ENCODE results near the gene SRP68.
A peak's percentile ranks its signal among the peaks of the same experiment; 100 is the strongest.

SRP68 gene

GRCh38 chr17:76007850-76008165 lies 64.5 kb downstream of the SRP68 start:
- Histone ChIP-seq H3K4me3 (ENCODE audit: low read depth, low read length) (no peak overlapping the region), H3K27ac (ENCODE audit: extremely low read depth, low read depth, low read length) (no peak overlapping the region), H3K9me3 (ENCODE audit: control insufficient read depth, insufficient read depth, low read depth, low read length) (no peaks in the 10 kb centered on the region), H3K4me1 (ENCODE audit: control insufficient read depth, insufficient read depth, low read length) (no peaks in the 10 kb centered on the region), H3K36me3 (ENCODE audit: control insufficient read depth in 2 of 2, insufficient read depth in 1 of 2, low read length in 2 of 2) (no peaks in the 10 kb centered on the region)
- no peak for TF ChIP-seq ZNF174 (tag by site-specific recombination; IDR thresholded peaks at IDR 0.05)
- ChIA-PET CTCF (interaction anchor here (0.5 to 12.1 kb wide), 9 partner anchors 8 to 293 kb away, joined by 3 to 224 read pairs (median 4); partner anchors contain the start of genes ACOX1, CDK3, FBF1 and MRPL38), POLR2A (interaction anchor here (0.7 to 1.3 kb wide), 4 partner anchors 9 to 103 kb away, joined by 3 to 4 read pairs (median 3); partner anchors contain the start of genes MRPL38 and SRP68)

- Histone ChIP-seq H3K27ac (ENCODE audit: extremely low read depth, low read depth, low read length) (no peak overlapping the region), H3K36me3 (ENCODE audit: control insufficient read depth in 2 of 2, insufficient read depth in 1 of 2, low read length in 2 of 2) (no peaks in the 10 kb centered on the region), H3K4me3 (ENCODE audit: low read depth, low read length) (no peak overlapping the region), H3K4me1 (ENCODE audit: control insufficient read depth, insufficient read depth, low read length) (no peaks in the 10 kb centered on the region), H3K9me3 (ENCODE audit: control insufficient read depth, insufficient read depth, low read depth, low read length) (no peaks in the 10 kb centered on the region)
- TF ChIP-seq YY2 (tag by site-specific recombination; IDR thresholded peaks at IDR 0.05) (no peak), PRDM10 (tag by site-specific recombination; IDR thresholded peaks at IDR 0.05) (no peak)
- POLR2A ChIA-PET, result interaction anchor here (0.7 to 1.3 kb wide), 4 partner anchors 10 to 102 kb away, joined by 3 to 4 read pairs (median 3); partner anchors contain the start of genes MRPL38 and SRP68
- CTCF ChIA-PET, result interaction anchor here (0.6 to 12.1 kb wide), 8 partner anchors 8 to 114 kb away, joined by 3 to 224 read pairs (median 4); partner anchors contain the start of genes ACOX1, CDK3, MRPL38 and TEN1
These were observed 65.0 kb downstream of the SRP68 start for GRCh38 chr17:76007131-76007849.

- POLR2A ChIA-PET, result interaction anchor here (0.6 to 2.2 kb wide), 8 partner anchors 16 to 266 kb away, joined by 3 to 23 read pairs (median 4); partner anchors contain the start of genes ACOX1, EVPL, MRPL38 and TEN1
- TF ChIP-seq, protein P1, sequence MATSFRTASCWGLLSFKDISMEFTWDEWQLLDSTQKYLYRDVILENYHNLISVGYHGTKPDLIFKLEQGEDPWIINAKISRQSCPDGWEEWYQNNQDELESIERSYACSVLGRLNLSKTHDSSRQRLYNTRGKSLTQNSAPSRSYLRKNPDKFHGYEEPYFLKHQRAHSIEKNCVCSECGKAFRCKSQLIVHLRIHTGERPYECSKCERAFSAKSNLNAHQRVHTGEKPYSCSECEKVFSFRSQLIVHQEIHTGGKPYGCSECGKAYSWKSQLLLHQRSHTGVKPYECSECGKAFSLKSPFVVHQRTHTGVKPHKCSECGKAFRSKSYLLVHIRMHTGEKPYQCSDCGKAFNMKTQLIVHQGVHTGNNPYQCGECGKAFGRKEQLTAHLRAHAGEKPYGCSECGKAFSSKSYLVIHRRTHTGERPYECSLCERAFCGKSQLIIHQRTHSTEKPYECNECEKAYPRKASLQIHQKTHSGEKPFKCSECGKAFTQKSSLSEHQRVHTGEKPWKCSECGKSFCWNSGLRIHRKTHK (tag by site-specific recombination; IDR thresholded peaks at IDR 0.05), result no peak
- TF ChIP-seq SP3 (tag by site-specific recombination; IDR thresholded peaks at IDR 0.05) (peak; percentile 34; the same call in 1 of the 2 replicates), OVOL3 (tag by site-specific recombination; IDR thresholded peaks at IDR 0.05) (no peak), ZNF585B (tag by site-specific recombination; IDR thresholded peaks at IDR 0.05) (no peak), GLI4 (tag by site-specific recombination; IDR thresholded peaks at IDR 0.05) (no peak), ZNF514 (tag by site-specific recombination; IDR thresholded peaks at IDR 0.05) (no peak), ZNF302 (tag by site-specific recombination; IDR thresholded peaks at IDR 0.05; ENCODE audit: low read depth) (no peak), ZNF488 (tag by site-specific recombination; IDR thresholded peaks at IDR 0.05) (no peak), KLF16 (tag by site-specific recombination; IDR thresholded peaks at IDR 0.05) (no peak), KLF1 (tag by site-specific recombination; IDR thresholded peaks at IDR 0.05) (peak; percentile 44; the same call in 1 of the 2 replicates), ZNF658 (tag by site-specific recombination; IDR thresholded peaks at IDR 0.05) (no peak), ZBTB17 (tag by site-specific recombination; IDR thresholded peaks at IDR 0.05) (peak; percentile 51), INSM2 (tag by site-specific recombination; IDR thresholded peaks at IDR 0.05) (no peak), ZBTB8A (tag by site-specific recombination; IDR thresholded peaks at IDR 0.05) (peak; percentile 34; the same call in 1 of the 2 replicates), MYNN (tag by site-specific recombination; IDR thresholded peaks at IDR 0.05; ENCODE audit: borderline replicate concordance) (no peak)
- TF ChIP-seq, protein P2, sequence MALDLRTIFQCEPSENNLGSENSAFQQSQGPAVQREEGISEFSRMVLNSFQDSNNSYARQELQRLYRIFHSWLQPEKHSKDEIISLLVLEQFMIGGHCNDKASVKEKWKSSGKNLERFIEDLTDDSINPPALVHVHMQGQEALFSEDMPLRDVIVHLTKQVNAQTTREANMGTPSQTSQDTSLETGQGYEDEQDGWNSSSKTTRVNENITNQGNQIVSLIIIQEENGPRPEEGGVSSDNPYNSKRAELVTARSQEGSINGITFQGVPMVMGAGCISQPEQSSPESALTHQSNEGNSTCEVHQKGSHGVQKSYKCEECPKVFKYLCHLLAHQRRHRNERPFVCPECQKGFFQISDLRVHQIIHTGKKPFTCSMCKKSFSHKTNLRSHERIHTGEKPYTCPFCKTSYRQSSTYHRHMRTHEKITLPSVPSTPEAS (tag by site-specific recombination; IDR thresholded peaks at IDR 0.05), result no peak
These were observed 66.8 kb downstream of the SRP68 start for GRCh38 chr17:76005263-76006149.

More at GRCh38 chr17:76005263-76006149, 66.8 kb downstream of the SRP68 start:
- Histone ChIP-seq H3K27ac (ENCODE audit: extremely low read depth, low read depth, low read length) (no peak overlapping the region), H3K36me3 (ENCODE audit: control insufficient read depth in 2 of 2, insufficient read depth in 1 of 2, low read length in 2 of 2) (peaks cover 0 to 4% of the 10 kb centered on the region in 2 experiments; a peak in 1 of 3 replicates), H3K4me3 (ENCODE audit: low read depth, low read length) (no peak overlapping the region), H3K9me3 (ENCODE audit: control insufficient read depth, insufficient read depth, low read depth, low read length) (no peaks in the 10 kb centered on the region), H3K4me1 (ENCODE audit: control insufficient read depth, insufficient read depth, low read length) (no peaks in the 10 kb centered on the region)
- CTCF ChIA-PET, result interaction anchor here (0.5 to 12.1 kb wide), 54 partner anchors 9 to 720 kb away, joined by 3 to 224 read pairs (median 4); partner anchors contain the start of genes EXOC7, MRPL38 and TRIM65

All from HEK293 (cell line).